ENCODE data around the gene DOK7. TPM values are rescaled to one million over a fixed set of nuclear protein-coding genes. Genes with fewer than 3 reads are reported as not detected.

The DOK7 gene
- total RNA-seq, 1 experiment from 2014 or later = 17.6 TPM

DNA sequence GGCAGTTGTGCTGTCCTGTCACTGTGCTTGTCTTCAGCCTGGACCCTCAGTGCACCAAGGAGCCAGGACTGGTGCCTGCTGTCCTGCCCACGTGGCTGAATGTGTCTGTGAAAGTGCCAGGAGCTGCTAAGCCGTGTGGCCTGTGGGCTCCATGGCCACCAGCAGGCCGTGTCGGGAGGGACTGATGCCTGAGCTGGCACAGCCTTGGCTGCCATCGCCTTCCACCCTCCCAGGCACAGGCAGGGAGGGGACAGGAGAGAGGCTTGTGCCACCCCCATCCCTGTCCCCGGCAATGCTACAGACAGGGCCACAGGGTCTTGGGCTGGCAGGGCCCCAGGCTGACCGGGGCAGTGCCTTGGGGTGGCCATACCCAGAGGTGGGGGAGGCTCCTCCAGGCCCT, 24.8 kb downstream of the DOK7 start:
- no peak for DNase-seq (ENCODE audit: low spot score)

DNA sequence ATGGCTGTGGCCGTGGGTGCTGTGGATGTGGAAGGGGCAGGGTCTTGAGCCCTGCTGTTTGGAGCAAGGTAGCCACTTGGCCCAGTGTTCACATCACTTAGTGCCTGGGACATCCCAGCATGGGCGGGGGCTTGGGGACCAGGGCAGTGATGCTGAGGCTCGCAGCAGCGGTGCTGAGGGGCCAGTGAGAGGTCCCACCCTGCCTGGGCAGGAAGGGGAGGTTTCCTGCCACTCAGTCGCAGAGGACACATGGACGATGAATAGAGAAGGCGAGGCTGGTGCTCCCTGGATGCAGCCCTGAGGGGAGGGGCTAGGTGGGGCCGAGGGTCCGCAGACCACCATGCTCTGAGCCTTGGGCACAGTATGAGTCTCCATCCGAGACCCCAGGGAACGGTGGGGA, 25.7 kb downstream of the DOK7 start:
- DNase-seq (ENCODE audit: low spot score) = no peak

DNA sequence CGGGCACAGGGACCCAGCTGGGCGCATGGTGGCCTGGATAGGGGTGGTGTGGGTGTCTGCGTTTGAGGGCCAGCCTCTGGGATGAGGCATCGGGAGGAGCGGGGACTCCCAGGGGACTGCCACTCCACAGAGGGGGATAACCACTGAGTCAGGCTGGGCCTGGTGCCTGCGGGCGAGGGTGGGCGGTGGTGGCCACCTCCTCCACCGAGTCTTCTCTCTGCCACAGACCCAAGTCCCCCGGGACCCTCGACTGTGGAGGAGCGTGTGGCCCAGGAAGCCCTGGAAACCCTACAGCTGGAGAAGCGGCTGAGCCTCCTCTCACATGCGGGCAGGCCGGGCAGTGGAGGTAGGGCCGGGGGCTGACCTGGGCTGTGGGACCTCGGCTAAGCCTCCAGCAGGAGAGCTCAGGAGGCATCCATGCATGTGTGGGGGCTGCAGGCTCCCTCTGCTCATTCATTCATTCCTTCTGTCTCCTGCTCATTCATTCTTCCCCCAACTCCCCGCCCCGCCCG, 26.4 kb downstream of the DOK7 start:
- no peak for DNase-seq (ENCODE audit: low spot score)

DNA sequence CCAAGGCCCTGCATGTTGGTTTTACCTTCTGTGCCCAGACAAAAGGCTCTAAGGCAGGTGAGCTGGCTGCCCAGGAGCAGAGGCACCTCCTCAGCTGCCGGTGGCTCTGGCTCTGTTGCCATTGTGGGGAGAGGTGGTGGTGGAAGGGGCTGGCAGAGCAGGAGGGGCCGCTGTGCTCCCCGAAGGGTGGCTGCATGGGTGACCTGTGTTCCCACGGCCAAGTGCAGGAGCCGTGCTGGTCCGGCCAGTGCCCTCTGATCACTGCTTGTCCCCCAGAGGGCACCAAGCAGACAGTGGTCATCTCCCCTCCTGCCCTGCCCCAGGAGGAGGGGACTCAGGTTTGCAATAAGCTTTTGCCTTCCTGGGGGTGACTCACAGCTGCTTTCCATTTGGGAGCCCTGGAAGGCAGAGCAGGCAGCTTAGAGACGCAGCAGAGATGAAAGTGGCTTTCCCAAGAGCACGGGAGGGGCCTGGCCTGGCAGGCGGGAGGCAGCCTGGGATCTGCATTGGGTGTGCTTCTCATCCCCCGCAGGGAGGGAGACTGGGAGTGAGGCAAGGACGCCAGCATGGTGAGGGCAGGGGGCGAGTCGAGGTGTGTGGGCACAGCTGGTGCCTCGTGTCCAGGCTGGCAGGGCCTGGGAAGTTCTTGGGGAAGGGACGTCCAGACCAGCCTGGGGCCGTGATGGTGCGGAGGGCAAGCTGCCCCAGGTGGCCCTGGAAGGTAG, 28.7 kb downstream of the DOK7 start:
- no peak for DNase-seq (ENCODE audit: low spot score)

DNA sequence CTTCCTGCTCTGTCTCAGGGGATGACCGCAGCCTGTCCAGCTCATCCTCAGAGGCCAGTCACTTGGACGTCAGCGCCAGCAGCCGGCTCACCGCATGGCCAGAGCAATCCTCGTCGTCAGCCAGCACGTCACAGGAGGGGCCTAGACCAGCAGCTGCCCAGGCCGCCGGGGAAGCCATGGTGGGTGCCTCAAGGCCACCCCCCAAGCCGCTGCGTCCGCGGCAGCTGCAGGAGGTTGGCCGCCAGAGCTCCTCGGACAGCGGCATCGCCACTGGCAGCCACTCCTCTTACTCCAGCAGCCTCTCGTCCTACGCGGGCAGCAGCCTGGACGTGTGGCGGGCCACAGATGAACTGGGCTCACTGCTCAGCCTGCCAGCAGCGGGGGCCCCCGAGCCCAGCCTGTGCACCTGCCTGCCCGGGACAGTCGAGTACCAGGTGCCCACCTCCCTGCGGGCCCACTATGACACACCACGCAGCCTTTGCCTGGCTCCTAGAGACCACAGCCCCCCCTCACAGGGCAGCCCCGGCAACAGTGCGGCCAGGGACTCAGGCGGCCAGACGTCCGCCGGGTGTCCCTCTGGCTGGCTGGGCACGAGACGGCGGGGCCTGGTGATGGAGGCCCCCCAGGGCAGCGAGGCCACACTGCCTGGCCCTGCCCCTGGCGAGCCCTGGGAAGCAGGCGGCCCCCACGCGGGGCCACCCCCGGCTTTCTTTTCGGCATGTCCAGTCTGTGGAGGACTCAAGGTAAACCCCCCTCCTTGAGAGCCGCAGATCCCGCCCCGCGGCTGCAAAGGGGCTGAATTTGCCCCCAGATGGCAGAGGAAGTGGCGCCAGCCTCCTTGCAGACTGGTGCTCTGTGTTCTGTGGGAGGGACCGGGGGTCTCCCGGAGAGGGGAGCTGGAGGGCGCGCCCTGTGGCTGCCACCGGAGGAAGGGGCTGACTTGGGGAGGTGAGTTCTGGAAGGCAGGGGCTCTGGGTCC, 29.9 kb downstream of the DOK7 start:
- DNase-seq (ENCODE audit: low spot score) = no peak

DNA sequence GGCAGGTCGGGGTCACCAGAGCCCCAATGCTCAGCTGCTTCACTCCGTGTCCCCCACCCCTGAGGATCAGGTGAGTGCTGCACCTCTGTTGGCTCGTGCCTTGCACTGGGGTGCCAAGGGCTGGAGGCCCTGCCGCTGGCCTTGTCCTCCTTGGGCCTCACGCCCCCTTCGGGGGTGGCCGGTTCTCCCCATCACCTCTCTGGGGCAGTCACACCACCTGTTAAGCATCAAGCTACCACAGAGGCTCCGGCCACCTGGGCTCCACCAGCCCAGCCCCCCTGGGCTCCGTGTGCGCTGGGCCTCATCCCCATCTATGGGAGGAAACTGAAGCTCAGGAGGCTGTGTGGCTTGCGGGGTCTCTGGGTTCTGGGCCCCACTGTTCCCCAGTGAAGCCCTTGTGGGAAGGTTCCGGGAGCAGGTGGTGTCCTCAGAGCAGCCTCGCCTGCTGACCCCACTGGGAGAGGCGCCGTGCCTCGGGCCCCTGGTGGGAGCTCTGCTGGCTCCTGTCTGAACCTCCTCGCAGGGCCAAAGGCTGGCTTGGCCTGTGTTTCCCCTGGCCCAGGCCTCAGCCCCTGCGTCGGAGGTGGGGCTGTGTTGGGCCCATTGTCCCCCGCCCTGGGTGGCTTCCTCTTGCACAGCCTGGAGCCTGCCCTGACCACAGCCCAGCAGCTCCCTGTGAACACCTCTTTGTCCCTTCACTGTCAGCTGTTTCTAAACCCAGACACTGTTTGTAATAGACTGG, 30.8 kb downstream of the DOK7 start:
- DNase-seq (ENCODE audit: low spot score) = no peak

DNA sequence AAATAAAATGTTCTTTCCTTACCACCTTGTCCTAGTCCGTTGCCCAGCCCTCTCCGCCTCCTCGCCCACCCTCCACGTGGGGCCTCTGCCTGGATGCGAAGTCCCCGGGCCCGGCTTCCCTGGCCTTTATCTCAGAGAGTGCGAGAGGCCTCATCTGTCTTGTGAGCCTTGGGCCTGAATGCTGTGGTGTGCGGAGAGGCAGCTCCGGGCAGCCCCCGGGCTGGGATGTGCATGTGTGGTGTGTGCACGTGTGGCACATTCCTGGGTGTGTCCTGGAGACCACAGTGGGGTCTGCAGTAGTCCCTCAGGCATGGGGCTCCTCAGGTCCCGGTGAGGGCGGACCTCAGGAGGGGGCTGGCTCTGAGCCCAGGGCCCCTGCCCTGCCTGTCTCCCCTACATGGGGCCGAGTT, 31.4 kb downstream of the DOK7 start:
- no peak for DNase-seq (ENCODE audit: low spot score)

DNA sequence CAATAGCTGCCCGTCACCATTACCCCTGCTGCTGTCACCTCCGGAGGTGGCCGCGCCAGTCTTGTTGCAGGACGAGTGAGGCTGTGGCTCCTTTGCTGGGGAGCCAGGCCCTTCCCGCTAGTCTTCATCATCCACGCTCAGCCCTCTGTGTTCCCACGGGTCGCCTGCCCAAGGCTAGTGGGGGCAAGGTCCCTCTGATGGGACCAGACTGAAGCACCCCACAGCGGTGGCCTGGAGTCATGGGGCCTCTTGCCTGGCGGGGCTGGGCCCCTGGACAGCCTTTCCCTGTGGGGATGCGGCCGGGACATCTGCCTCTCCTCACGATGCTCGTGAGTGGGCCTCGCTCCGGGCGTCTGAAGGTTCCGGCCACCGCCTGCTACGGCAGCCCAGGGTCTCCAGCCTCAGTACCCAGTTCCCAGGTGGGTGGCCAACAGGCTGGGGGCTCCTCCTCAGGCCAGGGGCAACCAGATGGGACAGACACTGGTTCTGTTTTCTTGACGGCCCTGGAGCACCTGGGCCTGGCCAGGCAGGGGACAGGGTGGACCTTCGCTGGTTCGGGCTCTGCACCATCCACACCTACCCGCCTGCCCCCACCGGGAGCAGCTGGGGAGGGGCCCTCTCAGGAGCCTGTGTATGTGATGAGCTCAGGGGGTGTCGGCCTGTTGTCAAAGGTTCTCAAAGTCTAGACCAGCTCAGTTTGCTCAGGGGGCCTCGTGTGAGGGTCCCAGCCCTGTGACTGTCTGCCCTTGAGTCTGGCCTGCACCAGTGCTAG, 32.3 kb downstream of the DOK7 start:
- DNase-seq (ENCODE audit: low spot score) = no peak

GRCh38 chr4:3496021-3496420, 32.9 kb downstream of the DOK7 start:
- DNase-seq (ENCODE audit: low spot score) = no peak

DNA sequence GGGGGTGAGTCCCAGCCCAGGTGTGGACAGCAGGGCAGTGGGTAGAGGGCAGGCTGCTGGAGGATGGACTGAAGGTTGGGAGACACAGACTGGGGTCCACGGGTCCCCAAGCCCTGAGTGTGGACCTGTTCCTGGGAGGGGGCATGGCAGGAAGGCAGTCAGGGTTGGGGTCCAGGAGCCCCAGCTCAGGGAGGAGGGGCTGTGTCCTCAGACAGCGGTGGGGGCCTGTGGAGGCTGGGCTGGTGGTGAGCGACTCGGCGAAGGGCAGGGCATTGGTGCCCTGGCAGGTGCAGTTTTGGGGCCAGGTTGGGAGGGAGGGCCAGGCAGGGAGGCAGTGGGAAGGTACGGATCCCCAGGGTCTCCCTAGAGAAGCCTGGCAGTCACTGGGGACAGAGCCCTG, 34.0 kb downstream of the DOK7 start:
- no peak for DNase-seq (ENCODE audit: low spot score)

DNA sequence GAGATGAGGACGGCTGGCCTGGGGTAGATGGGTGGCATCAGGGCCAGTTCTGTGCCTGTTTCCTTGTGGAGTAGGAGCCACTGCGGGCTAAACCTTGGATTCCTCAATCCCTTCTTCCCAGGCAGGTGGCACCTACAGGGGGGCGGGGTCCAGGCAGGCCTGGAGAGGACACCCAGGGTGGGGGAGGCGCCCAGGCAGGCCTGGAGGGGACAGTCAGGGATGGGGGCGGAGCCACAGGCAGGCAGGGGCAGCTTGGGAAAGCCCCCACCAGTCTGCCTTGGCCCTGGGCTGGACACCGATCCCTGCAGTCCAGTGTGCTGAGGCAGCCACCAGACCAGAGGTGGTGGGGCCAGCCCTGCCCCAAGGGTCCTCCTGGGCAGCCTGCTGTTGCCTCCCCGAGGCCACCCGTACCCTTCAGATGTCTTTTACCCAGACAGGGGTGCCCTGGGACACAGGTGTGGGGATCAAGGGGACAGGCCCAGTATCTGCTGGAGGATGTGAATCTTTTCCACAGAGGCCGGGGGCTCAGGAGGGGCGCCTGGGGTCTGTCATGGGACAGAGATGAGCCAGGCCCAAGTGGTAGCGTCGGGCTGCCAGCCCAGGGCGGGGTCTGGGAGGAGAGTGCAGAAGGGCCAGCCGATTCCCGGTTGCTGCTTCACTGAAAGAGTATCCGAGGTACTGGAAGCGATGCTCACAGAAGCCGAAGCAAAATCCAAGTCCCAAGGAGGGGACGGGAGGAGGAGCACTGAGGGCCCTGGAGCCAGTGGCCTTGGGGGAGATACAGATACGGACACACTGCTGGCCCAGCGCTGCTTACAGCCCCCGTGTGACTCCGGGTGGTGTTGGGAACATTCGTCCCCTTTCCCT, 34.6 kb downstream of the DOK7 start:
- no peak for DNase-seq (ENCODE audit: low spot score)

DNA sequence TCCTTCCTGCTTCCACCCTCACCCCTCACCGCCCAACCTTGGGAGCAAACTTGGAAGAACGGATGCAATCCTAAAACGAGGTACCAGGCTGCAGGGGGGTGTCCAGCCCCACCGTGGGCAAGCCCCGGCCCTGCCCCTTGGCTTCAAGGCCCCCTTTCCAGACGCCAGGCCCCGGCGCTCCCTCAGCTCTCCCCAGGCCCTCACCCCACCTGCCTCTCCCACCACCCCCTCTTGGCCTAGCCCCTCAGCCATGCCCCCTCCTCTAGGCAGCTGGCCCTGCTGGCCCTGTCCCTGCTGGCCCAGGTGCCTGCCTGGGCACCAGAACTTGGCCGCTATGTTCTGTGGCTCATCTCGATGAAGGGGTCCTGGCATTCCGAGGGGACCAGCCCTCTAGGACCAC, 35.3 kb downstream of the DOK7 start:
- no peak for DNase-seq (ENCODE audit: low spot score)

DNA sequence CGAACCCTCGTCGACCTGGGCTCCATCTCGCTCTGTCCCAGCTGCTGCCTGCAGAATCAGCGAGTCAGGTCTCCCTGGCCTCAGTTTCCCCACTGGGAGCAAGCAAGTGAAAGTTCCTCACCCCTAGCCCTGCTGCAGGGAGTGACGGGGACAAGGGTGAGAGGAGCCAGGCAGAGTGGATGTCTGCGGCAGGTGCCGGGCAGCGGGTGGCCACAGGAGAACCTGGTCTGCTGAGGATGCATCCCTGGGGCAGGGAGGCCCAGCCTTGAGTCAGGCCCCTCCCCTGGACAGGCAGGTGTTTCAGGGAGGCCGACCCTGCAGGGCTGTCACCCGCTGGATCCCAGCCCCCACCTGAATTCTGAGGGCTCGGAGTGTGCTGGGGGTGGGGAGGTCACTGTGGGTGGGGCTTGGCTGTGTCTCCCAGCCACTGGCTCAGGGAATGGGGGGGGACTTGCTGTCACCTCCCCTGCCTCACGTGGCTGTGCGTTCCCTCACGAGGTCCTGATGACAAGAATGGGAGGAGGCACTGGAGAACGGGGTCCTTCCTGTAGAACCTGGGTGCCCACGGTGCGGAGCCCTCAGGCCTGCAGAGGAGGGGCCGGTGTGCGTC, 35.9 kb downstream of the DOK7 start:
- no peak for DNase-seq (ENCODE audit: low spot score)

DNA sequence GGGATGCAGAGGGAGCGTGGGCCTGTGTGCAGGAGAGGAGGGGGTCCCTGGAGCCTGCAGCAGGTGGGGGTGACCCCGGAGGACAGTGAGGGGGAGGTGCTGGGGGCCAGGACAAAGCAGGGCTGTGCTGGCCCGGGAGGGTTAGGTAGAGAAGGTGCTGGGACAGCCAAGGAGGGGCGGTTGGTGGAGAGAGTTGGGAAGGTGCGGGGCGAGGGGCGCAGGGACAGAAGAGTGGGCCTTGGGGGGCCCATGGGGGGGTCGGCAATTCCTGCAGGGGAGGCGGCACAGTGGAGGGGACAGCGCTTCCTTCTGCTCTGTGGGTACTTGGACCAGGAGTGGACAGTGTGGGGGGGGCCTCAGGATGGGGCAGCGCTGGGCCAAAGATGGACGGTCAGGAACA, 36.6 kb downstream of the DOK7 start:
- DNase-seq (ENCODE audit: low spot score) = no peak

DNA sequence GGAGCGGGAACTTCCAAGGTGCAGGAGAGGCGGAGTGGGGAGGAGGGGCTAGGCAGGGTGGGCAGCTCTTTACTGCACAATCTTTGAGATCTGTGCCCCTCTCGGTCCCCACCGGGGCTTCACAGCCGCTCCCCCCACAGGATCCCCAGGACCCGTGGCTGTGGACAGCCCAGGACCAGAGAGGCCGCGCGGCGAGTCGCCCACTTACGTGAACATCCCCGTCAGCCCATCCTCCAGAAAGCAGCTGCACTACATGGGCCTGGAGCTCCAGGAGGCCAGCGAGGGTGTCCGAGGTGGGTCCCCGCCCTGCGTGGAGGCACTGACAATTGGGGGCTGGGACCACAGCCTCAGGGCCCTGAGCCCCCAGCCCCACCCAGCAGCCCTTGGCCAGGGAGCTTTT, 37.0 kb downstream of the DOK7 start:
- no peak for DNase-seq (ENCODE audit: low spot score)

DNA sequence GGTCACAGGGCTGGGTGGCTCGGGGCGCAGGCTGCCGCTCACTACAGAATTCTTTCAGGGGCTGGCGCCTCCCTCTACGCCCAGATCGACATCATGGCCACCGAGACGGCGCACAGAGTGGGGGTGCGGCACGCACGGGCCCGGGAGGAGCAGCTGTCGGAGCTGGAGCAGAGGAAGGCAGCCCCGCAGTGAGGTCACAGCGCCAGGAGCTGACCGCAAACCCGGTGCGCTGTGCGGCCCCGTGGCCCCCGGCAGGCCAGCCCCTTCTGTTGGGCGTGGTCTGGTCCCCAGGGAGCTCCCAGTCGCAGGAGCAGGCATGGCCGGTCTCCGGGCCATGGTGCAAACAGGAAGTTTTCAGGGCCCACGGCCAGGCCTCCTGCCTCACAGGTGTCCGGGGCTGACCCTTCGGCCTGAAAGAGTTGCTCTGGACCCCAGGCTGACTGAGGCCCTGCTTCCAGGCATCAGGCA, 37.6 kb downstream of the DOK7 start:
- DNase-seq (ENCODE audit: low spot score) = no peak

DNA sequence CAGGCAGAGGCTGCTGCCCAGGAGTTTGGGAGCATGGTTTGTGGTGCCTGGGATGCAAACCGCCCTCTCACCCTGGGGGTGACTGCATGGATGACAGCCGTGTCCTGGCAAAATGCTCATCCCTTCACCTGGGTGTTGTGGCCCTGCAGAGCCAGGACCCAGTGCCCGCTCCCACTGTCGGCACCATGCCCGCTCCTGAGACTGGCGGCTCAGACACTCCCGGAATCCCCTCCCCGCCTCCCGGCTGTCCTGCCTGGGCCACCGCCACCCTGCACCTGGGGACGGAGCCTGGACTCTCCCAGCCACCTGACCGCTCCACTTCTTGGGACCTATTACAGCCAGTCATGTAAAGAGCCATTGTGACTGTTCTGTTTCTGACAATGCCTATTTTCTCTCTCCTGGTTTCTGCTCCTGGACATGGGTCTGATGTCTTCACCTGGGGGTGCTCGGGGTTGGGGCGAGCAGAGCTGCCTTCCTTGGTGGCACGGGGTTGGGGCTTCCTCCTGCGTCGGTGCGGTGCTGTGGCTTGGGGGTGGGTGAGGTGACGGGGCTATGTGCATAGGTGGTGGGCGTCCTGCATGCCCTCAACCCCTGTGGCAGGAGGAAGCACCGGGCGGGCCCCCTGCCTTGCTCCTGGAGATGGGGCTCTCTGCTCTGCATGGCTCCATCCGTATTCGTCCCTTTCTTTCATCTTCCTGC, 38.2 kb downstream of the DOK7 start:
- no peak for DNase-seq (ENCODE audit: low spot score)

DNA sequence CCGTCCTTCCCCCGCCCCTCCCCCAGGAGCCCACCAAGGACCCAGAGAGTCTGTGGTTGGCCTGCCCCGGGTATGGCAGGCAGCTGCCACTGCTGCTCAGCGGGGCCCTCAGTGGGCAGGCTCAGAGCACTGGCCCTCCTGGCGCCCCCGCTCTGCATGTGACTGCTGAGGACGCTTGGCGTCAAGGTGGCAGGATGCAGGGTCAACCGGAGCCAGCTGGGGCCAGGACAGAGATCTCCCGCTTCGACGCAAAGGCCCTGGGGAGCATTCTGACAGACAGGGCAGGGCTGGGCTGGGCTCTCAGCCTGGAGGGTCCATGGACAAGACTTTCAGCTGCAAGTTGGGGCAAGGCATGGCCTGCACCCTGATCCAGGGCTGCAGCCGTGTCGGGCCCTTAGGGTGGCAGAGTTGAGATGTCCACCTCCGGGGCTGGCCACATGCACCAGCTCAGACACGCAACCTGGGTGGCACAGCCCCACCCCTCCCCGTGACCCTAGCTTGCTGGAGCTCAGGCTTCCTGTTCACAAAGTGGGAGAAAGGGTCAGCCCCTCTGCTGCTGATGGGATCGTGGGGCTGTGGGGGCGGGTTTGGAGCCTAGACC, 38.8 kb downstream of the DOK7 start:
- DNase-seq (ENCODE audit: low spot score) = no peak
